ENCODE data around the gene FBLL1.

GRCh38 chr5:168570490-168571328 is 41.6 kb downstream of the FBLL1 start:
- TF ChIP-seq CTCF (IDR thresholded peaks at IDR 0.05) (no peak), ZFX (IDR thresholded peaks at IDR 0.05; ENCODE audit: borderline replicate concordance) (no peak)

All from 22Rv1 (cell line).